Prostate gland (tissue), 2 donors: ENCODE measurements around the gene ADPRM.

Source experiments
- POLR2A ChIP-seq: fragments of 450-650 bp; IDR thresholded peaks from one replicate; pipeline ENCODE4 v1.6.1; 2016; ENCODE audit warnings: antibody characterized with exemption, mild to moderate bottlenecking
- TF ChIP-seq, protein P1 (sequence below), 4 experiments: fragments of 200-600 bp in 2 of 4; fragments of 450-650 bp in 2 of 4; sonication (generic) in 2 of 4; IDR thresholded peaks; 1 replicate in 3 of 4; 2 replicates in 1 of 4; pipeline ENCODE4 v1.5.1; 2016 to 2019; ENCODE audit warnings: antibody characterized with exemption in 4 of 4, mild to moderate bottlenecking in 2 of 4, moderate library complexity in 2 of 4

DNA sequence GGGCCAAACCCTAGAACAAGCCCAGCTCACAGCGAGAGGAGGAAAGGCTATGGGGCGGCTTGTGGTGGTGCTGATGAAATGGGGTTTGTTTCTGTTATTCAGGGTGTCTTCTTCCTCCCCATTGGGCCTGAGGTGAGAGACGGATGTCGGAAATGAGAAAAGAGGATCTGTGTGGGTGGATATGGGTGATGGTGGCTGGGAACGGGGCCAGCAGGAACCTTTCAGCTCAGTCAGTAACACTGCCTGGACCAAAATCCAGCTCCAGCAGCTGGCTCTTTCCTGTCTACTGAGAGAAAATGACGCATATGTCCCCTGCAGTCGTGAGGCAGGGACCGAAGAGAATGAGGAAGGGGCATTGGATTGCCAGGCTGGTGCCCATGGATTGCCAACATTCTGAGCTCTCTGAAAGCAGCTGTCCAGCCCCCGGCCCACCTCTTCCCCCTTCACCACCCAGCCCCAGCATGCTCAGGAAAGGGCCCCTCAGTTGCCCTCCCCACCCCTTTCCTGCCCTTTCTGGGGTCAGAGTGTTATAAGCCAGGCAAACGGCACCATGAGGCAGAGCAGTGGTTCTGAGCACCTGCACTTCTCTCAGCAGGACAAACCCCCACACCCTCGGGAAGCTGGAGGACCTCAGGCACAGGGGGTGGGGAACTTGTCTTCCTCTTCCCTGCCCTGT is 44.3 kb upstream of the ADPRM start:
- TF ChIP-seq, protein P1, sequence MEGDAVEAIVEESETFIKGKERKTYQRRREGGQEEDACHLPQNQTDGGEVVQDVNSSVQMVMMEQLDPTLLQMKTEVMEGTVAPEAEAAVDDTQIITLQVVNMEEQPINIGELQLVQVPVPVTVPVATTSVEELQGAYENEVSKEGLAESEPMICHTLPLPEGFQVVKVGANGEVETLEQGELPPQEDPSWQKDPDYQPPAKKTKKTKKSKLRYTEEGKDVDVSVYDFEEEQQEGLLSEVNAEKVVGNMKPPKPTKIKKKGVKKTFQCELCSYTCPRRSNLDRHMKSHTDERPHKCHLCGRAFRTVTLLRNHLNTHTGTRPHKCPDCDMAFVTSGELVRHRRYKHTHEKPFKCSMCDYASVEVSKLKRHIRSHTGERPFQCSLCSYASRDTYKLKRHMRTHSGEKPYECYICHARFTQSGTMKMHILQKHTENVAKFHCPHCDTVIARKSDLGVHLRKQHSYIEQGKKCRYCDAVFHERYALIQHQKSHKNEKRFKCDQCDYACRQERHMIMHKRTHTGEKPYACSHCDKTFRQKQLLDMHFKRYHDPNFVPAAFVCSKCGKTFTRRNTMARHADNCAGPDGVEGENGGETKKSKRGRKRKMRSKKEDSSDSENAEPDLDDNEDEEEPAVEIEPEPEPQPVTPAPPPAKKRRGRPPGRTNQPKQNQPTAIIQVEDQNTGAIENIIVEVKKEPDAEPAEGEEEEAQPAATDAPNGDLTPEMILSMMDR (IDR thresholded peaks at IDR 0.05): no peak
- no peak for TF ChIP-seq POLR2A
